Fibroblast of lung (primary cell): ENCODE data around the gene ITGB8.

Source experiments
- CTCF ChIP-seq, 2 donors: IDR thresholded peaks in 1 of 2; conservative IDR thresholded peaks in 1 of 2; 1 replicate in 1 of 2; 2 replicates in 1 of 2; pipeline ENCODE4 v1.5.1; 2011 to 2012; ENCODE audit warnings: low read length in 2 of 2, control low read depth in 1 of 2, inconsistent platforms in 1 of 2, low read depth in 1 of 2, mild to moderate bottlenecking in 1 of 2
- EZH2 ChIP-seq: IDR thresholded peaks from 2 replicates; pipeline ENCODE4 v1.5.1; 2012; ENCODE audit warnings: low read length, control low read depth, mild to moderate bottlenecking; ENCODE audit errors: missing control alignments

GRCh38 chr7:20304366-20304765 is 26.3 kb upstream of the ITGB8 start:
- no peak for TF ChIP-seq CTCF (conservative IDR thresholded peaks at IDR 0.05 in 1 of 2, IDR thresholded peaks at IDR 0.05 in 1 of 2; ENCODE audit: low read depth in 1 of 2, low read length in 2 of 2)
- TF ChIP-seq EZH2: no peak
